ENCODE measurements around the gene UBALD2. TPM values are rescaled to one million over a fixed set of nuclear protein-coding genes. Genes with fewer than 3 reads are reported as not detected.

UBALD2 gene
- total and polyA plus RNA-seq, 9 donors: 10.8 to 27.3 (median 18.2) TPM

- H3K9me3 ChIP-seq (replicated peaks; ENCODE audit: control insufficient read depth, low read depth, low read length): no peaks in the 10 kb centered on the region
- H3K4me1 ChIP-seq (ENCODE audit: control insufficient read depth, insufficient read depth, low read length): no peaks in the 10 kb centered on the region
- WGBS (ENCODE audit: insufficient coverage): no CpG with 5 or more reads among the region's 3 CpGs
- no peaks in the 10 kb centered on the region for H3K27me3 ChIP-seq (ENCODE audit: control insufficient read depth, insufficient read depth, low read length)
- peaks cover 31% of the 10 kb centered on the region for H3K36me3 ChIP-seq (ENCODE audit: control insufficient read depth, insufficient read depth, low read length)
- no peak for DNase-seq
- H3K27ac ChIP-seq (ENCODE audit: low read length): no peak overlapping the region
- H3K4me3 ChIP-seq (ENCODE audit: low read length): no peak overlapping the region
These were observed 53.4 kb downstream of the UBALD2 start for GRCh38 chr17:76318586-76318985.

Other genes starting within 250 kb of the UBALD2 start
- not detected for gene EVPL, start 238.0 kb upstream of the UBALD2 start, total RNA-seq
- 10 to 100 TPM in 1 of 8 donors, 1 to 10 TPM in 2, under 1 TPM in 5; 0.03 to 12.9 (median 0.45) TPM for gene EVPL, start 238.0 kb upstream of the UBALD2 start, polyA plus RNA-seq (ENCODE audit: insufficient read depth in 1 of 8, insufficient read length in 8 of 8, low replicate concordance in 1 of 8)
- 25.0 TPM for gene SRP68, start 192.8 kb upstream of the UBALD2 start, total RNA-seq
- 100 to 1,000 TPM in 2 of 8 donors, 10 to 100 TPM in 6; 72.6 to 110 (median 93.8) TPM for gene SRP68, start 192.8 kb upstream of the UBALD2 start, polyA plus RNA-seq (ENCODE audit: insufficient read depth in 1 of 8, insufficient read length in 8 of 8, low replicate concordance in 1 of 8)
- gene GALR2, start 190.6 kb upstream of the UBALD2 start, total RNA-seq: not detected
- gene GALR2, start 190.6 kb upstream of the UBALD2 start, polyA plus RNA-seq (ENCODE audit: insufficient read depth in 1 of 8, insufficient read length in 8 of 8, low replicate concordance in 1 of 8): under 1 TPM in 1 of 8 donors, not detected in 7; 0.16 TPM
- 0.04 TPM for gene ZACN, start 186.2 kb upstream of the UBALD2 start, total RNA-seq
- 10 to 100 TPM; 11.2 to 18.9 (median 15.3) TPM for gene ZACN, start 186.2 kb upstream of the UBALD2 start, polyA plus RNA-seq (ENCODE audit: insufficient read depth in 1 of 8, insufficient read length in 8 of 8, low replicate concordance in 1 of 8)
- gene EXOC7, start 161.6 kb upstream of the UBALD2 start, total RNA-seq: 87.6 TPM
- 10 to 100 TPM; 62.3 to 87.7 (median 76.3) TPM for gene EXOC7, start 161.6 kb upstream of the UBALD2 start, polyA plus RNA-seq (ENCODE audit: insufficient read depth in 1 of 8, insufficient read length in 8 of 8, low replicate concordance in 1 of 8)
- gene FOXJ1, start 124.1 kb upstream of the UBALD2 start, total RNA-seq: 0.09 TPM
- gene FOXJ1, start 124.1 kb upstream of the UBALD2 start, polyA plus RNA-seq (ENCODE audit: insufficient read depth in 1 of 8, insufficient read length in 8 of 8, low replicate concordance in 1 of 8): 1 to 10 TPM in 1 of 8 donors, under 1 TPM in 7; 0.05 to 1.1 (median 0.13) TPM
- gene RNF157, start 24.9 kb upstream of the UBALD2 start, total RNA-seq: 5.5 TPM
- 10 to 100 TPM in 5 of 8 donors, 1 to 10 TPM in 3; 6.4 to 11.1 (median 10.1) TPM for gene RNF157, start 24.9 kb upstream of the UBALD2 start, polyA plus RNA-seq (ENCODE audit: insufficient read depth in 1 of 8, insufficient read length in 8 of 8, low replicate concordance in 1 of 8)
- gene QRICH2, start 42.9 kb downstream of the UBALD2 start, total RNA-seq: 2.1 TPM
- gene QRICH2, start 42.9 kb downstream of the UBALD2 start, polyA plus RNA-seq (ENCODE audit: insufficient read depth in 1 of 8, insufficient read length in 8 of 8, low replicate concordance in 1 of 8): 1 to 10 TPM; 3.0 to 4.7 (median 3.9) TPM
- 20.7 TPM for gene PRPSAP1, start 88.6 kb downstream of the UBALD2 start, total RNA-seq
- gene PRPSAP1, start 88.6 kb downstream of the UBALD2 start, polyA plus RNA-seq (ENCODE audit: insufficient read depth in 1 of 8, insufficient read length in 8 of 8, low replicate concordance in 1 of 8): 10 to 100 TPM; 28.2 to 40.4 (median 34.0) TPM
- gene SPHK1, start 119.3 kb downstream of the UBALD2 start, total RNA-seq: 1.7 TPM
- 1 to 10 TPM; 1.6 to 2.8 (median 2.4) TPM for gene SPHK1, start 119.3 kb downstream of the UBALD2 start, polyA plus RNA-seq (ENCODE audit: insufficient read depth in 1 of 8, insufficient read length in 8 of 8, low replicate concordance in 1 of 8)
- 11.1 TPM for gene UBE2O, start 187.8 kb downstream of the UBALD2 start, total RNA-seq
- gene UBE2O, start 187.8 kb downstream of the UBALD2 start, polyA plus RNA-seq (ENCODE audit: insufficient read depth in 1 of 8, insufficient read length in 8 of 8, low replicate concordance in 1 of 8): 10 to 100 TPM; 13.9 to 20.4 (median 17.2) TPM
- 0.22 TPM for gene AANAT, start 202.3 kb downstream of the UBALD2 start, total RNA-seq
- under 1 TPM in 5 of 8 donors, not detected in 3; 0.18 to 0.87 (median 0.34) TPM for gene AANAT, start 202.3 kb downstream of the UBALD2 start, polyA plus RNA-seq (ENCODE audit: insufficient read depth in 1 of 8, insufficient read length in 8 of 8, low replicate concordance in 1 of 8)
- gene RHBDF2, start 236.1 kb downstream of the UBALD2 start, total RNA-seq: 4.2 TPM
- gene RHBDF2, start 236.1 kb downstream of the UBALD2 start, polyA plus RNA-seq (ENCODE audit: insufficient read depth in 1 of 8, insufficient read length in 8 of 8, low replicate concordance in 1 of 8): 1 to 10 TPM; 3.5 to 7.0 (median 5.4) TPM